GM23338 (cell line): ENCODE data around the gene DUSP7. TPM values are rescaled to one million over a fixed set of nuclear protein-coding genes. Genes with fewer than 3 reads are reported as not detected.

Experiments
- ATAC-seq: fragments of 200-7000 bp; cut with Tn5 transposase; 3 replicates; pipeline ENCODE4 v1.9.1; 2020
- DNase-seq: peaks from one replicate; pipeline ENCODE4 v3.0.0-alpha.2; 2015; ENCODE audit warnings: low spot score
- H2AFZ ChIP-seq: fragments of 200-600 bp; sonication (generic); 2 replicates; pipeline ENCODE4 v1.8.0; 2016; ENCODE audit warnings: antibody characterized with exemption, mild to moderate bottlenecking, moderate library complexity
- H3F3A ChIP-seq: fragments of 200-600 bp; sonication (generic); replicated peaks from 2 replicates; pipeline ENCODE4 v1.8.0; 2017; ENCODE audit warnings: antibody characterized with exemption, mixed run types, low read depth
- H3K27ac ChIP-seq: fragments of 200-600 bp; sonication (generic); 2 replicates; pipeline ENCODE4 v1.6.1; 2016; ENCODE audit warnings: low read depth
- H3K27me3 ChIP-seq: fragments of 200-600 bp; sonication (generic); 2 replicates; pipeline ENCODE4 v1.8.0; 2016; ENCODE audit warnings: mild to moderate bottlenecking, mixed run types, moderate library complexity; ENCODE audit not compliant: insufficient read depth
- H3K36me3 ChIP-seq: fragments of 200-600 bp; sonication (generic); 2 replicates; pipeline ENCODE4 v1.8.0; 2016; ENCODE audit warnings: mild to moderate bottlenecking; ENCODE audit not compliant: insufficient read depth
- H3K4me1 ChIP-seq: fragments of 200-600 bp; sonication (generic); 2 replicates; pipeline ENCODE4 v1.8.0; 2016; ENCODE audit warnings: mild to moderate bottlenecking, moderate library complexity; ENCODE audit not compliant: insufficient read depth
- H3K4me2 ChIP-seq: fragments of 200-600 bp; sonication (generic); 2 replicates; pipeline ENCODE4 v1.7.1; 2017; ENCODE audit warnings: mixed run types
- H3K4me3 ChIP-seq: fragments of 200-600 bp; sonication (generic); 2 replicates; pipeline ENCODE4 v1.6.1; 2016; ENCODE audit warnings: mixed run types
- H3K79me2 ChIP-seq: fragments of 200-600 bp; sonication (generic); replicated peaks from 2 replicates; pipeline ENCODE4 v1.8.0; 2017; ENCODE audit warnings: mild to moderate bottlenecking; ENCODE audit not compliant: insufficient read depth
- H3K9me2 ChIP-seq: fragments of 200-600 bp; sonication (generic); 2 replicates; pipeline ENCODE4 v1.8.0; 2017; ENCODE audit not compliant: insufficient read depth
- H4K20me1 ChIP-seq: fragments of 200-600 bp; sonication (generic); replicated peaks from 2 replicates; pipeline ENCODE4 v1.8.0; 2017; ENCODE audit warnings: mild to moderate bottlenecking; ENCODE audit not compliant: insufficient read depth
- H3K27ac Mint-ChIP-seq: 2 replicates; pipeline ENCODE4 v1.8.0; 2020; ENCODE audit warnings: inconsistent platforms, mild to moderate bottlenecking, moderate library complexity, mixed read lengths
- H3K27me3 Mint-ChIP-seq: 3 replicates; pipeline ENCODE4 v1.8.0; 2022; ENCODE audit warnings: low read depth, mild to moderate bottlenecking, moderate library complexity, mixed read lengths, inconsistent platforms; ENCODE audit not compliant: insufficient read depth, poor library complexity
- H3K36me3 Mint-ChIP-seq: 3 replicates; pipeline ENCODE4 v1.8.0; 2021; ENCODE audit warnings: low read depth, mild to moderate bottlenecking, inconsistent platforms, moderate library complexity, mixed read lengths
- H3K4me1 Mint-ChIP-seq: 3 replicates; pipeline ENCODE4 v1.8.0; 2020; ENCODE audit warnings: mild to moderate bottlenecking, inconsistent platforms, mixed read lengths
- H3K4me3 Mint-ChIP-seq: 3 replicates; pipeline ENCODE4 v1.8.0; 2021; ENCODE audit warnings: moderate library complexity, mild to moderate bottlenecking, inconsistent platforms, mixed read lengths
- H3K9me3 Mint-ChIP-seq: 3 replicates; pipeline ENCODE4 v1.8.0; 2020; ENCODE audit warnings: moderate library complexity, mild to moderate bottlenecking, inconsistent platforms, mixed read lengths
- CREB1 ChIP-seq: fragments of 250-450 bp; sonication (Bioruptor Pico); IDR thresholded peaks from 2 replicates; pipeline ENCODE4 v1.5.0; 2020; ENCODE audit warnings: low read depth, mild to moderate bottlenecking, moderate library complexity
- ETS1 ChIP-seq: IDR thresholded peaks from 2 replicates; pipeline ENCODE4 v1.6.1; 2016; ENCODE audit warnings: antibody characterized with exemption
- EZH2 ChIP-seq: fragments of 200-600 bp; sonication (generic); IDR thresholded peaks from one replicate; pipeline ENCODE4 v1.8.0; 2017; ENCODE audit warnings: antibody characterized with exemption, mild to moderate bottlenecking, low read depth; ENCODE audit not compliant: unreplicated experiment
- JUNB ChIP-seq: IDR thresholded peaks from one replicate; pipeline ENCODE4 v1.6.1; 2016; ENCODE audit warnings: antibody characterized with exemption; ENCODE audit not compliant: unreplicated experiment
- REST ChIP-seq: IDR thresholded peaks from one replicate; pipeline ENCODE4 v1.6.1; 2018; ENCODE audit warnings: antibody characterized with exemption; ENCODE audit not compliant: unreplicated experiment
- ZNF114 ChIP-seq: fragments of 250-450 bp; sonication (Bioruptor Pico); IDR thresholded peaks from 2 replicates; pipeline ENCODE4 v1.5.0; 2020; ENCODE audit warnings: mild to moderate bottlenecking, moderate library complexity
- ZNF331 ChIP-seq: fragments of 250-450 bp; sonication (Bioruptor Pico); IDR thresholded peaks from 2 replicates; pipeline ENCODE4 v1.5.0; 2020; ENCODE audit warnings: low read depth, mild to moderate bottlenecking, moderate library complexity
- polyA plus RNA-seq: library from polyadenylated mRNA; unstranded; fragments of >200 nt; fragmentation: Nextera tagmentation; extraction: Ambion mirVana; gene quantifications from 2 replicates; pipeline ENCODE4 v1.2.1, GENCODE V29; 2016
- total RNA-seq: library from RNA; depleted of rRNA; stranded (reverse); fragments of >200 nt; shearing (Covaris generic); gene quantifications from 2 replicates; pipeline ENCODE4 v1.2.3, GENCODE V29; 2014; rRNA removed
- TF ChIP-seq, protein P1 (sequence below), 2 experiments: fragments of 200-600 bp in 1 of 2; sonication (generic) in 1 of 2; conservative IDR thresholded peaks; 2 replicates each; pipeline versions ENCODE4 v1.5.1 to v1.6.1; 2016 to 2017; ENCODE audit warnings: antibody characterized with exemption in 2 of 2, low read depth in 2 of 2, mild to moderate bottlenecking in 2 of 2, moderate library complexity in 1 of 2

Gene DUSP7
- total and polyA plus RNA-seq, 2 experiments from 2014 or later: 5.6 to 14.7 TPM

DNA sequence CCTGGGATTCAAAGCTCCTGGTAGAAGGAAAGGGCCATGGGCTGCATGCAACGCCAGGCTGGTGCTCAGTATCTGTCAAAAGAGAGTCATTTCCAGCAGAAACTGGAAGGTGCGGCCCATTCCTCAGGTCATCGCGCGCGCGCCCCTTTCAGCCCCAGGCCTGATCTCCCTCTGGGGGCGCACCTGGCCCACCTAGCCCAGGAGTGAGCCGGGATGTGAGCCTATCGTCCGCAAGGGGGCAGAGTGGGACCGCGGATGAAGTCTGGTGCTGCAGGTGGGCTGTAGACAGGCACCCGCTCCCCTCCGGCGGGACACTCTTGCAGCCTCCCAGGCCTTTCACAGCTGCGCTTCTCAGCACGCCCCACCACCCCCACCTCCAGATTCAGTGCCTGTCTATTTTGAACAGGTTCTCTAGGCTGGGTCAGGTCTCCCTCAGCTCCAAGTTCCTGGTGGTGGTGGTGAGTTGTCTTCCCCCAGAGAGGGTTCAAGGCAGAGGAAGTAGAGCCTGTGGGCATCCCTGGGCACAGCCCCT lies 54.9 kb downstream of the DUSP7 start (continued):
- TF ChIP-seq, protein P1, sequence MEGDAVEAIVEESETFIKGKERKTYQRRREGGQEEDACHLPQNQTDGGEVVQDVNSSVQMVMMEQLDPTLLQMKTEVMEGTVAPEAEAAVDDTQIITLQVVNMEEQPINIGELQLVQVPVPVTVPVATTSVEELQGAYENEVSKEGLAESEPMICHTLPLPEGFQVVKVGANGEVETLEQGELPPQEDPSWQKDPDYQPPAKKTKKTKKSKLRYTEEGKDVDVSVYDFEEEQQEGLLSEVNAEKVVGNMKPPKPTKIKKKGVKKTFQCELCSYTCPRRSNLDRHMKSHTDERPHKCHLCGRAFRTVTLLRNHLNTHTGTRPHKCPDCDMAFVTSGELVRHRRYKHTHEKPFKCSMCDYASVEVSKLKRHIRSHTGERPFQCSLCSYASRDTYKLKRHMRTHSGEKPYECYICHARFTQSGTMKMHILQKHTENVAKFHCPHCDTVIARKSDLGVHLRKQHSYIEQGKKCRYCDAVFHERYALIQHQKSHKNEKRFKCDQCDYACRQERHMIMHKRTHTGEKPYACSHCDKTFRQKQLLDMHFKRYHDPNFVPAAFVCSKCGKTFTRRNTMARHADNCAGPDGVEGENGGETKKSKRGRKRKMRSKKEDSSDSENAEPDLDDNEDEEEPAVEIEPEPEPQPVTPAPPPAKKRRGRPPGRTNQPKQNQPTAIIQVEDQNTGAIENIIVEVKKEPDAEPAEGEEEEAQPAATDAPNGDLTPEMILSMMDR (conservative IDR thresholded peaks at IDR 0.05; ENCODE audit: low read depth in 2 of 2): peak; percentile 94 to 100
- TF ChIP-seq EZH2: no peak

- peaks cover 11% of the 10 kb centered on the region for H3F3A ChIP-seq
- peaks cover 22% of the 10 kb centered on the region for H3K4me1 ChIP-seq
- peaks cover 4% of the 10 kb centered on the region for H3K36me3 ChIP-seq
- no peaks in the 10 kb centered on the region for H3K9me2 ChIP-seq
- H2AFZ ChIP-seq: no peak overlapping the region
- no peak for TF ChIP-seq ETS1
- no peak for TF ChIP-seq ZNF114 (CRISPR knock-in tag)
- TF ChIP-seq ZNF331 (CRISPR knock-in tag): no peak
- no peak for TF ChIP-seq EZH2
- TF ChIP-seq REST: no peak
- no peak for TF ChIP-seq CREB1 (CRISPR knock-in tag)
- TF ChIP-seq JUNB: no peak
- H3K27ac ChIP-seq: no peak overlapping the region
- H3K4me3 Mint-ChIP-seq: no peak overlapping the region
- H3K79me2 ChIP-seq: peaks cover 8% of the 10 kb centered on the region
- H3K4me2 ChIP-seq: no peak overlapping the region
- no peaks in the 10 kb centered on the region for H3K27me3 ChIP-seq
- H3K36me3 Mint-ChIP-seq: peaks cover 10% of the 10 kb centered on the region
- no peak overlapping the region for H3K27ac Mint-ChIP-seq
- no peak overlapping the region for H3K4me3 ChIP-seq
- 0 out of 2 replicates have a peak, but pooled peaks cover under 1% of the 10 kb centered on the region for H4K20me1 ChIP-seq
- ATAC-seq (no peak), DNase-seq (no peak)
- peaks cover 43% of the 10 kb centered on the region for H3K4me1 Mint-ChIP-seq
- H3K27me3 Mint-ChIP-seq: peaks cover 30% of the 10 kb centered on the region
- H3K9me3 Mint-ChIP-seq: peaks cover 4% of the 10 kb centered on the region; the same call in 1 of the 3 replicates
Observed at GRCh38 chr3:51999846-52000245, 56.5 kb downstream of the DUSP7 start.

Other genes starting within 250 kb of the DUSP7 start
- not detected in 2 replicates for gene IQCF2, start 195.0 kb downstream of the DUSP7 start, total RNA-seq
- not detected in 2 replicates for gene IQCF2, start 195.0 kb downstream of the DUSP7 start, polyA plus RNA-seq
- gene IQCF5, start 181.0 kb downstream of the DUSP7 start, total RNA-seq: not detected in 2 replicates
- not detected in 2 replicates for gene IQCF5, start 181.0 kb downstream of the DUSP7 start, polyA plus RNA-seq
- gene IQCF1, start 153.2 kb downstream of the DUSP7 start, total RNA-seq: not detected in 2 replicates
- not detected in 2 replicates for gene IQCF1, start 153.2 kb downstream of the DUSP7 start, polyA plus RNA-seq
- gene RRP9, start 114.7 kb downstream of the DUSP7 start, total RNA-seq: 61.8 and 62.4 TPM in 2 replicates
- gene RRP9, start 114.7 kb downstream of the DUSP7 start, polyA plus RNA-seq: 68.1 and 71.3 TPM in 2 replicates
- gene PARP3, start 114.2 kb downstream of the DUSP7 start, total RNA-seq: 1.1 and 3.1 TPM in 2 replicates
- 0.35 and 0.76 TPM in 2 replicates for gene PARP3, start 114.2 kb downstream of the DUSP7 start, polyA plus RNA-seq
- gene GPR62, start 101.2 kb downstream of the DUSP7 start, total RNA-seq: 0.38 TPM in 1 of 2 replicates, not detected in the other
- 0.10 and 0.42 TPM in 2 replicates for gene GPR62, start 101.2 kb downstream of the DUSP7 start, polyA plus RNA-seq
- 26.8 and 37.6 TPM in 2 replicates for gene PCBP4, start 89.1 kb downstream of the DUSP7 start, total RNA-seq
- 11.8 and 14.1 TPM in 2 replicates for gene PCBP4, start 89.1 kb downstream of the DUSP7 start, polyA plus RNA-seq
- gene ABHD14B, start 82.5 kb downstream of the DUSP7 start, total RNA-seq: 8.0 and 11.1 TPM in 2 replicates
- gene ABHD14B, start 82.5 kb downstream of the DUSP7 start, polyA plus RNA-seq: 5.8 and 8.9 TPM in 2 replicates
- 4.3 and 7.8 TPM in 2 replicates for gene ABHD14A, start 81.5 kb downstream of the DUSP7 start, total RNA-seq
- gene ABHD14A, start 81.5 kb downstream of the DUSP7 start, polyA plus RNA-seq: 12.7 TPM in 2 replicates
- 62.8 and 91.3 TPM in 2 replicates for gene ACY1, start 73.0 kb downstream of the DUSP7 start, total RNA-seq
- 35.8 and 38.4 TPM in 2 replicates for gene ACY1, start 73.0 kb downstream of the DUSP7 start, polyA plus RNA-seq
- 1,341 and 1,471 TPM in 2 replicates for gene RPL29, start 60.7 kb downstream of the DUSP7 start, total RNA-seq
- 1,864 and 1,983 TPM in 2 replicates for gene RPL29, start 60.7 kb downstream of the DUSP7 start, polyA plus RNA-seq
- 26.7 and 33.0 TPM in 2 replicates for gene POC1A, start 97.9 kb upstream of the DUSP7 start, total RNA-seq
- gene POC1A, start 97.9 kb upstream of the DUSP7 start, polyA plus RNA-seq: 18.4 and 19.1 TPM in 2 replicates
- 37.7 and 42.8 TPM in 2 replicates for gene ALAS1, start 141.6 kb upstream of the DUSP7 start, total RNA-seq
- gene ALAS1, start 141.6 kb upstream of the DUSP7 start, polyA plus RNA-seq: 17.8 and 19.2 TPM in 2 replicates
- gene TLR9, start 169.1 kb upstream of the DUSP7 start, total RNA-seq: not detected in 2 replicates
- not detected in 2 replicates for gene TLR9, start 169.1 kb upstream of the DUSP7 start, polyA plus RNA-seq
- 120 and 123 TPM in 2 replicates for gene TWF2, start 182.6 kb upstream of the DUSP7 start, total RNA-seq
- gene TWF2, start 182.6 kb upstream of the DUSP7 start, polyA plus RNA-seq: 38.6 and 38.9 TPM in 2 replicates
- gene PPM1M, start 189.2 kb upstream of the DUSP7 start, total RNA-seq: 1.8 and 4.0 TPM in 2 replicates
- gene PPM1M, start 189.2 kb upstream of the DUSP7 start, polyA plus RNA-seq: 2.2 and 2.8 TPM in 2 replicates
- 69.8 and 71.8 TPM in 2 replicates for gene WDR82, start 222.1 kb upstream of the DUSP7 start, total RNA-seq
- 25.2 and 31.2 TPM in 2 replicates for gene WDR82, start 222.1 kb upstream of the DUSP7 start, polyA plus RNA-seq
- 7.5 and 8.3 TPM in 2 replicates for gene GLYCTK, start 231.3 kb upstream of the DUSP7 start, total RNA-seq
- gene GLYCTK, start 231.3 kb upstream of the DUSP7 start, polyA plus RNA-seq: 3.0 and 3.8 TPM in 2 replicates